ENCODE measurements around the gene CD19. TPM values are rescaled to one million over a fixed set of nuclear protein-coding genes. Genes with fewer than 3 reads are reported as not detected.

The CD19 gene
- total and polyA plus RNA-seq, 2 of the 8 experiments (the other 6 are each of a cell fraction or from before 2014, with no cell fraction given): 0.57 to 0.65 TPM

DNA sequence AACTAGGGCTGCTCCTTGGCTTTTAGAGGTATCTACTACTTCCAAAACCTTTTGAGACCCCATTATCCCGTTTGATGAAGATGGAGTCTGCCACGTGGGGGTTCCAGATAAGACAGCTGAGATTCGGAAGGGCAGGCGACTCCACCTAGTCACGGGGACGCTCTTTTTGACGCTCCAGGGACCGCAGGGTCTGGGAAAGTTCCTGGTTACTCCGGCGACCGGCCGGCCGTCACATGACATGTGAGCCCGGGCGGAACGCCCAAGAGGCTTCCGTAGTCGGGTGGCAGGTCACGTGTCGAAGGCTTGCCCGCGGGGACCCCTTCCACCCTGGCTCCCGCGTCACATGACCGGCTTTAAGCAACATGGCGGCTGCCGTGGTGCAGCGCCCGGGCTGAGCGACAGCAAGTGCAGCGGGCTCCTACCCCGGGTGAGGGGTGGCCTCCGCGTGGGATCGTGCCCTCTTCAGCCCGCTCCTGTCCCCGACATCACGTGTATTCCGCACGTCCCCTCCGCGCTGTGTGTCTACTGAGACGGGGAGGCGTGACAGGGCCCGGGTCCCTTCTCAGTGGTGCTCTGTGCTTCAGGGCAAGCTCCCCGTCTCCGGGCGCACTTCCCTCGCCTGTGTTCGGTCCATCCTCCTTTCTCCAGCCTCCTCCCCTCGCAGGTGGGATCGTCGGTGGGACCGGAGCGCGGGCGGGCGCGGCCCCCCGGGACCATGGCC, 42.8 kb downstream of the CD19 start, which contains the start of gene SPNS1 (continued):
- no peak for TF ChIP-seq RAD21 (IDR thresholded peaks at IDR 0.05 in 1 of 2, conservative IDR thresholded peaks at IDR 0.05 in 1 of 2; ENCODE audit: low read depth in 2 of 2, low read length in 2 of 2)
- 0 out of 2 replicates have a peak, but pooled peaks have one; percentile 38 for TF ChIP-seq EGR1 (IDR thresholded peaks at IDR 0.05; ENCODE audit: borderline replicate concordance, low read depth, low read length)
- TF ChIP-seq KDM4A (IDR thresholded peaks at IDR 0.05; ENCODE audit: low read depth, low read length, severe bottlenecking): peak; percentile 39
- no peak for TF ChIP-seq SRF (IDR thresholded peaks at IDR 0.05; ENCODE audit: low read depth, low read length)
- 0 out of 2 replicates have a peak, but pooled peaks have one; percentile 1 for TF ChIP-seq POU5F1 (IDR thresholded peaks at IDR 0.05; ENCODE audit: low read depth, low read length)
- TF ChIP-seq SAP30 (IDR thresholded peaks at IDR 0.05; ENCODE audit: insufficient read depth, insufficient replicate concordance, low read length): peak; percentile 57
- no peak for TF ChIP-seq JUN (IDR thresholded peaks at IDR 0.05; ENCODE audit: low read depth, low read length)
- peak; percentile 100 for TF ChIP-seq KDM5A (IDR thresholded peaks at IDR 0.05; ENCODE audit: low read length)
- 0 out of 3 replicates have a peak, but pooled peaks of 1 of the 2 experiments have one; percentile 69 for TF ChIP-seq EP300 (IDR thresholded peaks at IDR 0.05; ENCODE audit: borderline replicate concordance in 1 of 2, low read depth in 2 of 2, low read length in 2 of 2)
- no peak for TF ChIP-seq HDAC6 (IDR thresholded peaks at IDR 0.05; ENCODE audit: low read depth, low read length)
- no peak for TF ChIP-seq SIX5 (IDR thresholded peaks at IDR 0.05; ENCODE audit: low read depth, low read length)
- TF ChIP-seq CHD1 (IDR thresholded peaks at IDR 0.05; ENCODE audit: low read depth, low read length): no peak
- TF ChIP-seq KDM1A (IDR thresholded peaks at IDR 0.05; ENCODE audit: borderline replicate concordance, low read length): no peak
- TF ChIP-seq MAX (IDR thresholded peaks at IDR 0.05): peak; percentile 82
- TF ChIP-seq ATF2 (IDR thresholded peaks at IDR 0.05; ENCODE audit: low read length): no peak
- TF ChIP-seq GTF2F1 (IDR thresholded peaks at IDR 0.05; ENCODE audit: borderline replicate concordance, low read depth, low read length): no peak
- peak; percentile 8; the same call in 1 of the 2 replicates for TF ChIP-seq CHD2 (IDR thresholded peaks at IDR 0.05; ENCODE audit: low read length)
- TF ChIP-seq SIN3A (conservative IDR thresholded peaks at IDR 0.05 in 1 of 2, IDR thresholded peaks at IDR 0.05 in 1 of 2; ENCODE audit: low read depth in 1 of 2, low read length in 2 of 2): peak; percentile 98 to 99; a peak in 3 of 4 replicates
- TF ChIP-seq RXRA (IDR thresholded peaks at IDR 0.05; ENCODE audit: insufficient read depth, low read depth, low read length): no peak
- peak; percentile 77 for TF ChIP-seq CTBP2 (IDR thresholded peaks at IDR 0.05; ENCODE audit: borderline replicate concordance, insufficient read depth, insufficient read length, low read length)
- TF ChIP-seq SP1 (IDR thresholded peaks at IDR 0.05; ENCODE audit: low read depth, low read length): peak; percentile 64; the same call in 1 of the 2 replicates

All from H1 (cell line).